Measurements from ENCODE around the gene CSH1.
"Not testable (repeated sequence)": the region's sequence is repeated elsewhere in the genome, so short reads cannot be mapped to it uniquely, and the experiment has no call there.

Gene CSH1
- 0 reads per million in 2 donors for total RNA-seq

DNA sequence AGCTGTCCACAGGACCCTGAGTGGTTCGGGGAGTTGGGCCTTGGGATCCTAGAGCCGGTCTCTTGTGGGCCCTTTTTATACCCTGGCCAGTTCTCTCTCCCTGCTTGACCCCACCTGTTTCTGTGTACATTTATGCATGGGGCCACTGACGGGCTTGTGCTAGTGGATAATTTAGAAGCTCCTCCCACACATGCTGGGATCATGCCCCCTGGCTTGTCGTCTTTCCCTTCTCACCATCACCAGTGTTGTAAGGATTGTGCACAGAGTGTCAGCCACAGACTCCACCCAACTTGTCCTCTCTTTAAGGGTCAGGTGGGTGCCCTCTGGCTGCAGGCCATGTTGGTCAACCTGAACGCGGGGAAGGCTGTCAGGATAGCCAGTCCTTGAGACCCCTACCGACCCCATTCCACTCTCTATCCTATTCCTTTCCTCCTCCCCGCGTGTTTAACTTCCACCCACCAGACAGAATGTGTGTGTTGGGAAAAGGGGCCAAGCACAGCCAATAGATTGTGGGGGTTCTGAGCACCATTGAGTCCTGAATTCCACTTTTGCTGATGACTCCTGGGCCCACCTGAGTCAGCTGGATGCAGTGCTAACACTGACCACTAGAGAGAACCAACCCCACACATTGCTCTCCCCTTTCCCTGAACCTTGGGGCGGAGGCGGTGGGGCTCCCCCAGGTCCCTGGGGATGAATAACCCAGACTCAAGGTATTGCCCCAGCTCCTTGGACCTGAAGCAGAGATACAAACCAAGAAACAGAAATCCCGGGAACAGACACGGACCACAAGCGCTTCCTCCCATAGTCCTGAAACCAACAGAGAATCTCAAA lies at the start of gene CSH1:
Gene CSH1 (minus strand): TSS at position 51 of the 831 bp plus-strand sequence. CDS start 63 bp downstream, outside the sequence.
- not testable (repeated sequence) for DNase-seq

GRCh38 chr17:63945784-63946439 lies 49.5 kb upstream of the CSH1 start:
- DNase-seq: no peak

GRCh38 chr17:63944736-63945499 lies 48.5 kb upstream of the CSH1 start:
- DNase-seq: no peak

DNA sequence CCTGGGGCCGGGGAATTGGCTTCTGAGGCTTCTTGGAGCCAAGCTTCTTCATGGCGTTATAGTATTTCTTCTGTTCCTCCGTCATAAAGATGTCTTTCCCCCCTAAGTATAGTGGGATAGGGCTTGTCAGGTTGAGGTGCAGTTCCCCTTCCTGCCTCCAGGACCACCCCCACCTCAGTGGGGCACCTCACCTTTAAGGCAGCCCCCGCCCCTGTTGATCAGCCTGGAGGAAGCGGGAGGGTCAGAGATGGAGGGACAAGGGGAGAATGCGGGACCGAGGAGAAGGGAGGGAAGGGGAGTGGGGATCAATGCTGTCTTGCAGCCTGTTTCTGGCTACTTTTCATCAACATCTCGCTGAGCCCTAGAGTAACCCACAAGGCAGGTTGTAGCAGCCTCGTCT lies 47.4 kb upstream of the CSH1 start:
- DNase-seq: no peak

DNA sequence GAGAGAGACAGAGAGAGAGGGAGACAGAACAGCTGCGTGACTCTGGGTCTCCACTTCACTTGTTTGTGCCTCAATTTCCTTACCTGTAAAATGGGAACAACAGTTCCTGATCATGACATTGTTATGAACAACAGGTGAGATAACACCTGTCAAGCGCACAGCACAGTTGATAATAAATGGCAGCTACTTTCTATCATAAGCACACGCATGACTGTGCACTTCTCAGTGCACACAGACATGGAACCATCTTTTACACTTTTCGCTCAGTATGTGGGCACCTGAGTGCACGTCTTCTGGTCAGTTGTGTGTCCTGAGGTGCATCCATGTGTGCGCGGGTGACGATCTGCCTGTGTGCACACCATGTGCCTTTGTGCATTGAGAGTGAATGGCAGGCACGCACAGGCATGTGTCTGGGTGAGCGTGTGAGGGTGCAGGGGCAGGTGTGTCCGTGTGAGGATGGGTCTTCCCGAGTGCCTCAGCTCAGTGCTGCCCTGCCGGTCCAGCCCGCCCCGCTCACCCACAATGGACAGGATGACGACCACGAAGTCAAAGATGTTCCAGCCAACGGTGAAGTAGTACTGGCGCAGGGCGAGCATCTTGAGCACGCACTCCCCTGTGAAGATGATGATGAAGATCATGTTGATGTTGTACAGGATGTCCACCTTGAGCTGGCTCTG lies 46.1 kb upstream of the CSH1 start:
- DNase-seq: no peak

- no peak for DNase-seq
Measured at GRCh38 chr17:63941751-63942150, 45.4 kb upstream of the CSH1 start.

DNA sequence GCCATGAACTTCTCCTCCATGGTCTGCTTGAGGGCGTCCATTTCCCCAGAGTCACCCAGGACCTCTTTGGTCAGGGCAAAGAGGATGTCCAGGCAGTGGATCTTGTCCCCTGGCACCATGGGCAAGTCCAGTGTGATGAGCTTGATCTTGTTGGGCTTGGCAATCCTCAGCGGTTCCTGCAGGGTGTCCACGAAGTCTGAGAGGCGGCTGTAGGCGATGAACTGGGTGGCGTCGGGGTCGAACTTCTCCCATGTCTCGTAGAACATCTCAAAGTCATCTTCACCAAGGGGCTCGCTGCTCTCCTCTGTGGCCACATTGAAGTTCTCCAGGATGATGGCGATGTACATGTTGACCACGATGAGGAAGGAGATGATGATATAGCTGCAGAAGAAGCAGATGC lies 44.8 kb upstream of the CSH1 start:
- no peak for DNase-seq

DNA sequence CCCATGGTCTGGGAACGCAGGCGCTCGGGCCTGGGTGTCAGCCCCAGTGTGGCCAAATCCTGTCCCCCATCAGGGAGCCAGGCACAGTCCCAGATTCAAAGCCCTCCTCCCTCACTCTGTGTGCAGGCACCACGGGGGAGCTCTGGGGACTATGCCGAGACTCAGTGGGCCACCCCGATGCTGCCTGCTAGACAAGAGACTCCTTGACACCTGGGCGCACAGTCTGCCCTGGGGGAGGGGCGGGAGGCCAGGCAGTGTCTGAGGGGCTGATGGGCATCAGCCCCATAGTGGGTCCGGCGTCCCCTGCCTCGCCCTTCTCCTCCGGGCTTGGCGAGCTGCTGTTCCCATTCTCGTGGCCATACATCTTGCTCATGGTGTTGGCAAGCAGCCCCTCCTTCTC lies 44.2 kb upstream of the CSH1 start:
- no peak for DNase-seq

DNA sequence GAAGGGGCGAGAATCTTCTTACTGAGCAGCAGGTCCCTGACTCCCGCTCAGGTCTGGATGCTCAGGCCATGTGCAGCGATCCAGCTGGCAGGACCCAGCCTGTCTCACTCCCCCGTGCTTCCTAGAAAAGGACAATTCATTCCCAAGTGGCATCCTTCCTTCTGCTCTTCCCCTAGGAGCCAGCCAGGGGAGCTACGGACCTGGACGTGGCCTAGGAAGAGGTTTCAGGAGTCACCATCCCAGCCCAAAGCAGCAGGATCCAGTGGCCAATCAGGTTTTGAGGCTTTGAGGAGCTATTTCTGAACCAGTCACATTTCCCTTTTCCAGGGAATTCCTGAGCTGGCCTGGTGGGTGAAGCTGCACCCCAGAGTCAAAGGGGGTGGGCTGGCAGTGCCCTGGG lies 43.5 kb upstream of the CSH1 start:
- no peak for DNase-seq

DNA sequence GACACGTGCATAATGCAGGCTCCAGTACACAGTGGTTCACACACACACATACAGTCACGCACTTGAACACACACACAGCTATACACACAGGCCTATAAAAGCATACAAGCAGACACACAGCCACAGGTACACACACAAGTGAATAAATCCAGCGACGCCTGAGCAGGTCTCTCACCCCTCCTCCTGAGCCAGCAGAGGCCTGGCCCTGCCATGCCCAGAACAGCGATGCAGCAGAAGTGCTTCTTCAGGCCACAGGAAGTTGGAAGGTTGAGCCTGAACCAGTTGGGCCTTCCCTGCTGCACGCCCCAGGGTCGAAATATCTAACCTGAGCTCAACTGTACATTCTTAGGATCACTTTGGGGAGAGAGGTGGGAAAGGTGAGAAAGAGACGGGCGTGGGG lies 43.0 kb upstream of the CSH1 start:
- DNase-seq: no peak

GRCh38 chr17:63937920-63938319 lies 41.5 kb upstream of the CSH1 start:
- DNase-seq: no peak

- no peak for DNase-seq
Measured at GRCh38 chr17:63937319-63937718, 40.9 kb upstream of the CSH1 start.

DNA sequence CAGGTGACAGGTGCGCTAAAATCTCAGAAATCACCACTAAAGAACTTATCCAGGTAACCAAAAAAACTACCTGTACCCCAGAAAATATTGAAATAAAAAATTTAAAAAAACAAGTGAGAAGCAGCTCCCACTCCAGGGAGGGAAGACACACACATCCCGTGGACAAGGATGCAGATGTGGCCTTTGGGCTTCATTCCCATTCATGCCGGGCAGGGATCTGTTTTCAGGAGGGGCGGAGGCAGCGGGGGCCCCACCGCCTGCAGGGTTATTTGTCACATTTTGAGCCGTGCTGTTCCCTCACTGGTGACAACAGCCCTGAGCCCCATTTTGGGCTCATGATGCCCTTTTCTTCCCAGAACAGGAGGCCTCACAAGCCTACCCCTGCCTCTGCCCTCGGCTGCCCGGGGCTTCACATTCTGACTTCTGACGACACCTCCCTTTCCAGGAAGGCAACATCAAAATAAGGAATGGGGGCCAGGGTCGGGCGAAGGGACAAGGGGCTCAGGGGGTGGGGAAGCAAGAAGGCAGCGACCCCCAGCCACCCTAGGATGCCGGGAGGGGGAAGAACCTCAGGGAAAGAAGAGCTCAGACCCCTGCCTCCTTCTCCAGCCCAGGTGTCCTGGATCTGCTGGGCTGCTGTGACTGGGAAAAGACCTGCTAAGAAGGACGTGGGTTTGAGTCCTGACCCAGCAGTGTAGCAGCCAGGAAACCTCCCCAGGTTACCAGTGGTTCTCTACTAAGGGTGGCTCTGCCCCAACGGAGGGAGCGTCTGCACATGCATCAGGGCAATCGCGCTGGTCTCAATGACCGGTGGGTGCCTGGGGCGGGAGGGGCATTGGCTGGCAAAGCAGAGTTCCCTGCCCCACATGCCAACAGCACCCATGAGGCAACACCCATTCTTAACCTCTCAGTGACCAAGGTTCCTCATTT lies 38.1 kb upstream of the CSH1 start:
- DNase-seq: no peak

DNA sequence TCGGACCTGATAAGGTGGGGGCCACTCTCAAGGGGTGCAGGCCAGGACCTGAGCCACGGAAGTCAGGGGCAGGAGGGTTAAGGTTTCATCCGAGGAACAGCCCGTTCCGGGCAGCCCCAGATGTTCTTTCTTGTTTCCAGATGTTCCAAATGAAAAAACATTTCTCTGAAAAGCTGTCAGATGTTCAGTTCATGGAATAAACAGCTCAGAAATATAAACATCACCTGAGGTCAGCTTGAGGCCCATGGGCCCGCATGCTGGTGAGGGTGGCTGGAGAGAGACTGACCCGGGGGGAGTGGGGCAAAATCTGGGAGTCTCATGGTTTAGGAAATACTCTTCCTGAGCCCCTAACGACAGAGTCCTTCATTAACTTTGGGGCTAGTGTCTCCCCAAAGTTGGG lies 37.2 kb upstream of the CSH1 start:
- DNase-seq: no peak

DNA sequence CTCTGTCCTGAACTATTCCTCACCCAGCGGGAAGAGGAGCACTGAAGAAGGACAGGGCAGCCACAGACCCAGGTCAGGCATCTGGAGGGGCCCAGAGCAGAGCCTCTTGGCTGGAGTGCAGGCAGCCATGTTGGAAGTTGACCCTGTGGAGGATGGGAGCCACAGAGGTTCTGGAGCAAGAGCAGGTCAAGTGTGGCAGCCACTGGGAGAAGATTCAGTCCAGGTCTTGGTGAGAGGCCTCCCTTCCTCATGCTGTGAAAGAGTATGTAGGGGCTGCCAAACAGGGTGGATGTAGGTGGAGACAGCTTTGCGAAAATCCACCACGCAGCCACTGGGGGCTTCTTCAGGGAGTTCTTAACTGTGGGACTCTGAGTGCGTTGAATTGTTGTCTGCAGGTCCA lies 36.3 kb upstream of the CSH1 start:
- no peak for DNase-seq

GRCh38 chr17:63931981-63932561 lies 35.7 kb upstream of the CSH1 start, which contains the start of gene CD79B:
Gene CD79B, minus strand, starts transcription at chr17:63932331. Its CDS starts 70 bp downstream, at chr17:63932261.
- DNase-seq: no peak

GRCh38 chr17:63930951-63931575 lies 34.7 kb upstream of the CSH1 start:
- peak; percentile 56 for DNase-seq

DNA sequence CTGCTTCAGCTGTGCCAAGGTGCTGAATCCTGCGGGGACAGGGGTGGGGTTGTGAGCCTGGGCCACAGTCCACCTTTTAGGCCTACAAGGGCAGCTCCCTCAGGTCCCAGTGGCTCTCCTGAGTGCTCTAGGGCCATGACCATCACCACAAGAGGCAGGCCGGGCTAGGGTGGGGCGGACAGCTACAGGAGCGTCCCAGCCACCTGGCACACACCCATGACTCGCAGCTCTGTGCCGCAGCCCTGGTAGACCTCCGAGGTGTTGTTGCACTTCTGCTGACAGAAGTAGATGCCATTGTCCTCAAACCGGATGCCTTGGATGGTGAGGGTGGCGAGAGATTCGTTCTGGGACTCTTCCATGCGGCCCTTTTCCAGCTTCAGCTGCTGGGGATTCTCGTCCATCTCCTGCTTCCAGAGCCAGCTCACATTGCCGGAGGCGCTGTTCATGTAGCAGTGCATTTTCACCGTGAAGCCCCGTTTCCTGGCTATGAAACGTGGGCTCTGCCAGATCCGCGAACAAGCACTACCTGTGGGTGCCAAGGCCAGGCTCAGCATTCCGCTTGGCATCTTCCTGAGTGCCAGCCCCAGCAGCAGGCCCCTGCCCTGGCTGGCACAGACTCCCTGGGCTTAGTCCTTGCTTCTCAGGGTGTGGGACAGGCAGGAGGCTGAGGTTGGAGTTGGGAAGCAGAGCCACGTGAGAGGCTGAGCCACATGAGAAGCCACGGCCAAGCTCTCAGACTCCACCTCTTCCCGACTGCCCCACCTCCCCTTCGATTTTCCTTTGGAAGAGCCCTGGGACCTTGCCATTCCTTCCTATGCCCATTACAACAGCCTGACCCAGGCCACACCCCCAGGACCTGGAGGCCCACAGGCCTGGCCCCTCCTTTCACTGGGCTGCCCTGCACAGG lies 33.7 kb upstream of the CSH1 start:
- no peak for DNase-seq

DNA sequence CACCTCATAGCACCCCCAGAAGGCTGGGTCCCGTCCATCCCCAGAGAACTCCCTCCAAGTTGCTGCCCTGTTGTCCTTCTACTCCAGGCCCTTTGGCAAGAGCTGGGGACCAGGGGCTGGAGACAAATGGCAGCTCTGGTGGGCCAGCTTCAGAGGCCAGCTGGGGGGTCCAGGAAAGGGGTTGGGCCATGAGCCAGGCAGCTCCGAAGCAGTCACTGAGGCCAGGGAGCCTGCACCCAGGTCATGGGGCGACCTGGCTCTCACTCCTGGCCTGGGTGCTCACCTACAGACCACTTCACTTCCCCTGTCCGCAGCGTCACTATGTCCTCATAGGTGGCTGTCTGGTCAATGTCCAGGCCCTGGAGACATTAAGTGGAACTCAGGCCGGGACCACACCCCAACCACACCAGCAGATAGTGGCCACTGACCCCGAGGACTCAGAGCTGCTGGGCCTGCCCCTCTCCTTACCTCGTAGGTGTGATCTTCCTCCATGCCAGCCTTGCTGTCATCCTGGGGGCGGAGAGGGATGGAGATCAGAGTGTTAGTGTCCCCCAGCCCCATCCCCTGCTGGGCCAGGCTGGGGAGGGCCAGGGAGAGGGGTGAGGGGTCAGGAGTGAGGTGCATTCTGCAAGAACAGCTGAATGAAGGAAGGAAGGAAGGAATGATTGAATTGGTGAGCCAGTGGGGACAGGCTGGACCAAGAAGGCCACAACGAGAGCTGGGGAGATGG lies 32.8 kb upstream of the CSH1 start:
- no peak for DNase-seq
